ENCODE results near the gene SNTA1.
A peak's percentile ranks its signal among the peaks of the same experiment; 100 is the strongest.
"Not testable (repeated sequence)": the region's sequence is repeated elsewhere in the genome, so short reads cannot be mapped to it uniquely, and the experiment has no call there.

SNTA1 gene

DNA sequence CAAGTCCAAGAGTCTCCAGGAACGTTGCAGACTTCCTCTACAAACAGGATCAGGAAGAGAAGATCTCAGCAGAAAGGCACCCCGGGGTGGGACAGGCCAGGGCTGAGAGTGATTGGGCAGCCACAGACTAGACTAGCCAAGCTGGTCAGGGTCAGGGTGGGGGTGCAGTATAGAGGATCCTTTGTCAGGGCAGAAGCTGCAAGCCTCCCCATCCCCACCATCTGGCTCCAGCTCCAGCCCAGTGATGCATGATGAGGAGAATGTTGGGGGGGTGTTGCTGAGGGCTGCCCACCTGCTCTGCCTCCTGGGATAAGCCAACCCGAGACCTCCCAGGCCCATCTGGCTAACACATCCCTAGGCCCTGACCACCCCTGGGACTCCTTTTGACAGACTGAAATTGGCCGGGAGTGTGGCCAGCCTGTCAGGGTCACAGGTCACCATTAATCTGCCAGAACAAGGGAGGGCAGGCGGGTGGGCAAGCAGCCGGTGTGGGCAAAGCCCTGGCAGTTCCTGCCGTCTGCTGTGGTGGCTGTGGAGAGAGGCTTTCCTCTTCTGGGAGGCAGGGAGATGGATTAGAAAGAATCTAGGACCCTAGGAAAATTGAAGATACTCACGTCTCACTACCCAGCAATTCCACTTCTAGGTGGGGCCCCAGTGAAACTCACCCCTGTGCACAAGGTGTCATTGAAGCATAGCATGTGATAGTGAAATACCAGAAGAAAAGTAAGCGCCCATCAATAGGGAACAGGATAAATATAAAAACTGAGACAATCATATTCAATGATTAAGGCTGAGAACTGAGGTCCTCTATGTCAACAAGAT is 22.1 kb upstream of the SNTA1 start:
- DNase-seq: peak; percentile 88

- not testable (repeated sequence) for DNase-seq
Observed at GRCh38 chr20:33464759-33465158, 21.2 kb upstream of the SNTA1 start.

DNA sequence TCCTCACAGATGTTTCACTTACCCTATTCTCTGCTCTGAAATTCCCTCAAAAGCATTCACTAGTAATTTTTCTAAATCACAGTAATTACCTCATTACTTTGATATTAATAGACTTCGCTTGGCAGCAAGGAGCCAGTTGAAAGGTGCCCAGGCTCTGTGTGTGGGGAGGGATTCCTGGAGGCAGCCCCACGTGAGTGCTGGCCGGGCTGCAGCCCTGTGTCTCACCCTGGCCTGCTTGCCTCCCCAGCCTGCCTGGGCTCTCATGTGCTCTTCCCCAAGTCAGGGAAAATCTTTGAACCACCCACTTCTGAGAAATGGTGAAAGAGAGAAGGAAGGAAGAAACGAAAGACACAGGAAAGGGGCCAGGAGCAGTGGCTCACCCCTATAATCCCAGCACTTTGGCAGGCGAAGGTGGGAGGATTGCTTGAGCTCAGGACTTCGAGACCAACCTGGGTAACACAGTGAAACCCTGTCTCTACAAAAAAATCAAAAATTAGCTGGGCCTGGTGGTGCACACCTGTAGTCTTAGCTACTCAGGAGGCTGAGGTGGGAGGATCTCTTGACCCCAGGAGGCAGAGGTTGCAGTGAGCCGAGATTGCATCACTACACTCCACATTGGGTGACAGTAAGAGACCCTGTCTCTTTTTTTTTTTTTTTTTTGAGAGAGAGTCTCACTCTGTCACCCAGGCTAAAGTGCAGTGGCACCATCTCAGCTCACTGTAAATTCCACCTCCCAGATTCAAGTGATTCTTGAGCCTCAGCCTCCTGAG is 20.0 kb upstream of the SNTA1 start:
- no peak for DNase-seq

DNA sequence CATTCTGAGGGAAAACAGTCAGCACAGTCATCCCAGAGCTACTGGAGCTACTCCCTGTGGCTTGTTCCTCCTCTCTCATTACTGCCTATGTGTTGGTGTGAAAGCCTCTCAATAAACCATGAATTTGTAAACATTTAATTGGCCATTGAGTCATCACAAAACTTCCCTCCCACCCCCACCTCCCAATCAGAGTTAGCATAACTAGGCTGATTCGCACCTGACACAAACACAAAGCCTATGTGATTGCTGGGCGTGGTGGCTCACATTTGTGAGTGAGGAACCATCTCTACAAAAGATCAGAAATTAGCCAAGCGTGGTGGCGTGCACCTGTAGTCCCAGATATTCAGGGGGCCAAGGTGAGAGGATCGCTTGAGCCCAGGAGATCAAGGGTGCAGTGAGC is 17.1 kb upstream of the SNTA1 start:
- no peak for DNase-seq

GRCh38 chr20:33459599-33459998 is 16.0 kb upstream of the SNTA1 start:
- DNase-seq: no peak

GRCh38 chr20:33456916-33457642 is 13.5 kb upstream of the SNTA1 start:
- peak; percentile 94 for DNase-seq

DNA sequence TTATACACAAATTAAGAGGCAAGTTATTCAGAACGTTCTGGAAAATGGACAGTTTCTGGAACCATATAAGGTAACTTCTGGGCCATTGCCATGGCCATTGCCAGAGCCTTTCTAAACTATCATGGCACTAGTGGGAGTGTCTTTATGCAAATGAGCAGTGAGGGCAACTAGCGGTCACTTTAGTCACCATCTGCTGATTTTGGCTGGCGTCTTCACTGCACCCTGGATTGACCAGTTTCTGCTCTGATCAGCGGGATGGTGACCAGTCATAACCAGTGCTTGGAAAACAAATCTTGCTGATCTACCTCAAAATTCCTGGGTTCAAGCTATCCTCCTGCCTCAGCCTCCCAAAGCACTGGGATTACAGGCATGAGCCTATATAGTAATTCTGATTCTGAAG is 7.3 kb upstream of the SNTA1 start:
- DNase-seq: no peak

GRCh38 chr20:33445881-33446625 is 2.5 kb upstream of the SNTA1 start:
- no peak for DNase-seq

- DNase-seq: no peak
Observed at GRCh38 chr20:33444797-33445560, 1.4 kb upstream of the SNTA1 start.

GRCh38 chr20:33443006-33443511 is 504 bp downstream of the SNTA1 start:
- DNase-seq: peak; percentile 66

DNA sequence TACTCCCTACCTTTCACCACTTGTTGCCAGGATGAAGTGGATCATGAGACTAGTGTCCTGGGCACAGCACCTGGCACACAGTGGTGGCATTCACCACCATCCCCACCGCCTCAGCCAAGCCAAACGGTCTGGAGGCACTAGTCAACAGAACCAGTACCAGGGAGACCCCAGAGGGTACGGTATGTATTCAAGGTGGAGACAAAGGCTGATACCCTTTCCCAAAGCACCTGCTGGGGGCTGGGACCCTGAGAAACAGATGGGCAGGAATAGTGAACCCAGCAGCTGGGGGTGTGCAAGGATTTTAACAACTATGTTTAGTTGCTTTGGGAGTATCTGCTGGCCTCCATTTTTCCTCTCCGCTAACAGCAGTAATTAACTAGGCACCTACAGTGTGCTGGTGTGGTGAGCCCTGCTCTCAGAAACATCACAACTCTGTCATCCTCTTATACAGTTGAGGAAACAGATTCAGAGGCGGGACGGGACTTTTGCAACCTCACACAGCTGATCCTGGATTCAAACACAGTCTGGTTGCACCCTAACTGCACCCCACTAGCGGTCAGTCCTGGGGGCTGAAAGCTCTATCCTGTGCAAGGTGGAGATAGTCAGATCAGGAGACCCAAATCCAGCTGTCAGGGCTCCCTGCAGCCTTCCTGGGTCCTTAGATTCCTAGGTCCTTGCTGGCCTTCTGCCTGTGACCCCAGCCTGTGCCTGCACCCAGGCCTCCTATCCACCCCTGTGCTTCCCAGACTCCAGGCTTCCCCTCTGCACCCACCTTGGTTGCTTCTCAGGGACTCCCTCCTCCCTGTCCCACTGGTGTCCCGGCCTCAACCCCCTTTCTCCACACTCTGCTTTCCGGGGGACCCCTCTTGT is 1.2 kb downstream of the SNTA1 start:
- no peak for DNase-seq

GRCh38 chr20:33441142-33441955 is 2.2 kb downstream of the SNTA1 start:
- no peak for DNase-seq

GRCh38 chr20:33440562-33440961 is 3.0 kb downstream of the SNTA1 start:
- DNase-seq: not testable (repeated sequence)

DNA sequence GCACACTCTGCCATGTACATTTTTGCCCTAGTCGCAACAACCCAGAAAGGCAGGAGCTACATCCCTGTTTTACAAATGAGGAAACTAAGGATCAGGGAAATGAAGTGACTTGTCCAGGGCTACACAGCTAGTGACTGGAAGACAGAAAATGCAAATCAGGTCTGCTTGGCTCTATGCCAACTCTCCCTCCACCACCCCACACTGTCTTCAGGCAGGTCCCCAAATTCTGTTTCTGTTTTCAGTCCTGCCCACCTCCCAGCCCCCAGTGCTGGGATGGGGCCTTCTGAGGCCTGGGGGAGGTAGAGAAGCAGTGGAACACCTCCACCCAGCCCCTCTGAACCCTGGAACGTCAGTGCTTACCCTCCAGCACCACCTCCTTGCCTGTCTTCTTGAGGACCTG is 5.1 kb downstream of the SNTA1 start:
- no peak for DNase-seq

GRCh38 chr20:33437141-33437911 is 6.2 kb downstream of the SNTA1 start:
- DNase-seq: peak; percentile 60

DNA sequence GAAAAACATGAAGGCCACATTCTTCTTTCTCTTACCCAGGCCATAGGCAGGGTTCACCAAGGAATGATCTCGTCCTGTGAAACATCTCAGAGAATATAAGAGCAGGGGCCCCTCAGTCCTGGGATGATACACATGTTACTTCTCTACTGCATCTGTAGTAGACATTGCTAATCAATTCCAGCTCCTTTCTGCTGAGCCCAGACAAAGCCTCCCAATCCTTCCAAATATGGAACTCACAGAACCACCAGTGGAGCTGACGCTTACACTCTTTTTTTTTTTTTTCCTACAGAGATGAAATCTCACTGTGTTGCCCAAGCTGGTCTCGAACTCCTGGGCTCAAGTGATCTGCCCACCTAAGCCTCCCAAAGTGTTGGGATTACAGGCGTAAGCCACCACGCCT is 9.1 kb downstream of the SNTA1 start:
- DNase-seq: no peak

DNA sequence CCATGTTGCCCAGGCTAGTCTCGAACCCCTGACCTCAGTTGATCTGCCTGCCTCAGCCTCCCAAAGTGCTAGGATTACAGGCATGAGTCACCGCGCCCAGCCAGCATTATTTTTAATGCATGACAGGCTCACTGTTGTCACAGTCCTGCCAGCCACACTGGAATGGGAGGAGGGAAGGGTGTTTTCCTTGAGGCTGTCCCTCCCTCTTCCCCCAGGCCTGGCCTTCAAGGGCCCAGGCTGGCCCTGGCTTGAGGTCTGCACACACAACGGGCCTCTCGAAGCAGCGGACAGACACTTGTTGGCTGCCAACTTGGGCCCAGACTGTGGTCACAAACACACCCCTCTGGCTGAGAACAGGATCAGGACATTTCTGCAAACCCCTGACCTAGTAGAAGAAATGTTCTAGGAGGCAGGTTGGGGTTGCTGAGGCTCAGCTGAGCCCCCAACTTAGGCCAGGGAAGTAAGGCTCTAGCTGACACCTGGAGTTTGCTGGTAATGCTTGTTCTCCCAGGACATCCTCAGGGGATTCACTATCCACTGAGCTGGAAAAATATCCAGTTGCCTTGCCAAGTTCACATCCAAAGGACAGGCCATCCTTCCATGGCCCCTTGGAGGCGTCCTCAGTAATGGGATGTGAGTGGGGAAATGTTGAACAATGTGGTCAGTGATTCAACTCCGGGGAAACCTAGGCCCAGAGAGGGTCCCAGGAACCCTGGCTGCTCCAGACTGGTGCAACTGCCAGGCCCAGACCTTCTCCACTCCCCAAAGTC is 9.9 kb downstream of the SNTA1 start:
- DNase-seq: no peak

- no peak for DNase-seq
Observed at GRCh38 chr20:33431797-33432381, 11.7 kb downstream of the SNTA1 start.

Data from eye (tissue), 1 donor.